Endothelial cell of umbilical vein (primary cell): Measurements from ENCODE around the gene PLEKHA5. TPM values are rescaled to one million over a fixed set of nuclear protein-coding genes. Genes with fewer than 3 reads are reported as not detected.

Experiments
- BruUV-seq: library from RNA; stranded (reverse); fragments of 400-500 nt; replicated peaks from 2 replicates; lab custom pipeline; 2021; lab: Mats Ljungman, UMichigan
- CTCF ChIA-PET: fragments of 300-600, 350-600 bp; sonication (Branson Sonifier 250); formaldehyde crosslinking; loops from one replicate; lab custom pipeline; 2021; ENCODE audit warnings: antibody characterized with exemption, inconsistent platforms; lab: Charles Lee
- POLR2A ChIA-PET: fragments of 300-600, 350-600 bp; sonication (Branson Sonifier 250); formaldehyde crosslinking; loops from one replicate; lab custom pipeline; 2021; ENCODE audit warnings: antibody characterized with exemption, inconsistent platforms; lab: Charles Lee
- DNase-seq: peaks from one replicate; pipeline ENCODE4 v3.0.0-alpha.2; 2011; ENCODE audit warnings: low read depth, low spot score
- FAIRE-seq: peaks from 2 replicates; lab custom pipeline; 2011; peaks lifted over from hg19 to GRCh38; lab: Jason Lieb, UNC
- H2AFZ ChIP-seq: 2 replicates; pipeline ENCODE4 v1.6.0; 2012; ENCODE audit warnings: low read depth, low read length, control low read depth, inconsistent platforms
- H3K27ac ChIP-seq: 2 replicates; pipeline ENCODE4 v1.5.1; 2011; ENCODE audit warnings: low read depth, mild to moderate bottlenecking, control low read depth, low read length, moderate library complexity; ENCODE audit not compliant: insufficient read depth
- H3K27me3 ChIP-seq, 2 experiments: 2 replicates each; pipeline versions ENCODE4 v1.6.0 to v1.6.1; 2011; ENCODE audit warnings: low read length in 2 of 2, mixed read lengths in 1 of 2; ENCODE audit not compliant: control insufficient read depth in 2 of 2, insufficient read depth in 2 of 2
- H3K36me3 ChIP-seq, 2 experiments: 2 replicates in 1 of 2; 3 replicates in 1 of 2; pipeline ENCODE4 v1.5.1; 2011; ENCODE audit warnings: low read length in 2 of 2, mild to moderate bottlenecking in 1 of 2, moderate library complexity in 1 of 2; ENCODE audit not compliant: control insufficient read depth in 2 of 2, insufficient read depth in 2 of 2; ENCODE audit errors: extremely low read depth in 1 of 2
- H3K4me1 ChIP-seq: 3 replicates; pipeline ENCODE4 v1.5.1; 2011; ENCODE audit warnings: mild to moderate bottlenecking, low read length; ENCODE audit not compliant: control insufficient read depth, insufficient read depth; ENCODE audit errors: extremely low read depth
- H3K4me2 ChIP-seq: 2 replicates; pipeline ENCODE4 v1.6.1; 2011; ENCODE audit warnings: low read length, control low read depth, mixed read lengths; ENCODE audit not compliant: insufficient read depth
- H3K4me3 ChIP-seq, 3 experiments: fragments of 200-600 bp in 1 of 3; sonication (generic), shearing (Covaris generic) in 1 of 3; replicated peaks in 1 of 3; 2 replicates each; pipeline ENCODE4 v1.5.1; 2011 to 2016; ENCODE audit warnings: control low read depth in 3 of 3, low read length in 3 of 3, mild to moderate bottlenecking in 2 of 3, inconsistent platforms in 1 of 3, low read depth in 1 of 3, moderate library complexity in 1 of 3; ENCODE audit not compliant: insufficient read depth in 1 of 3
- H3K79me2 ChIP-seq: 2 replicates; pipeline ENCODE4 v1.6.0; 2012; ENCODE audit warnings: low read length, inconsistent platforms; ENCODE audit not compliant: control insufficient read depth, insufficient read depth
- H3K9ac ChIP-seq: replicated peaks from 2 replicates; pipeline ENCODE3; 2011; ENCODE audit warnings: low read length, control low read depth; ENCODE audit not compliant: insufficient read depth; ENCODE audit errors: extremely low read depth
- H3K9me1 ChIP-seq: replicated peaks from 3 replicates; pipeline ENCODE4 v1.6.0; 2011; ENCODE audit warnings: mild to moderate bottlenecking, low read length; ENCODE audit not compliant: control insufficient read depth, insufficient read depth; ENCODE audit errors: extremely low read depth
- H3K9me3 ChIP-seq: replicated peaks from 2 replicates; pipeline ENCODE4 v1.5.1; 2012; ENCODE audit warnings: low read length, inconsistent platforms; ENCODE audit not compliant: control insufficient read depth, insufficient read depth
- H4K20me1 ChIP-seq: replicated peaks from 2 replicates; pipeline ENCODE3; 2011; ENCODE audit warnings: mild to moderate bottlenecking, low read length; ENCODE audit not compliant: control insufficient read depth, insufficient read depth; ENCODE audit errors: extremely low read depth
- CTCF ChIP-seq, 2 donors: IDR thresholded peaks; 1 replicate in 1 of 2; 2 replicates in 1 of 2; pipeline ENCODE4 v1.5.1; 2011; ENCODE audit warnings: low read length in 2 of 2, mild to moderate bottlenecking in 2 of 2, moderate library complexity in 2 of 2, control low read depth in 1 of 2, inconsistent platforms in 1 of 2, low read depth in 1 of 2; ENCODE audit not compliant: insufficient read depth in 1 of 2; ENCODE audit errors: extremely low read depth in 1 of 2
- EZH2 ChIP-seq: IDR thresholded peaks from 2 replicates; pipeline ENCODE4 v1.6.1; 2012; ENCODE audit warnings: borderline replicate concordance, low read depth, mild to moderate bottlenecking, moderate library complexity, low read length, inconsistent platforms; ENCODE audit not compliant: severe bottlenecking
- FOS ChIP-seq: IDR thresholded peaks from 2 replicates; pipeline ENCODE4 v1.6.1; 2011; ENCODE audit warnings: mild to moderate bottlenecking, low read length, moderate library complexity, borderline replicate concordance; ENCODE audit not compliant: insufficient read depth
- GATA2 ChIP-seq: IDR thresholded peaks from 2 replicates; pipeline ENCODE4 v1.7.0; 2011; ENCODE audit warnings: low read depth, mild to moderate bottlenecking, moderate library complexity, mixed read lengths, low read length; ENCODE audit not compliant: insufficient read length, insufficient read depth
- JUN ChIP-seq: IDR thresholded peaks from 2 replicates; pipeline ENCODE4 v1.6.1; 2011; ENCODE audit warnings: borderline replicate concordance, low read depth; ENCODE audit not compliant: insufficient read length, insufficient read depth
- MAX ChIP-seq: IDR thresholded peaks from 2 replicates; pipeline ENCODE4 v1.6.1; 2011; ENCODE audit not compliant: insufficient read depth, insufficient read length
- MYC ChIP-seq: IDR thresholded peaks from one replicate; pipeline ENCODE4 v1.6.1; 2011; ENCODE audit warnings: mild to moderate bottlenecking, low read depth, low read length
- POLR2A ChIP-seq: IDR thresholded peaks from 2 replicates; pipeline ENCODE4 v1.6.1; 2012; ENCODE audit warnings: low read depth, mild to moderate bottlenecking, control low read depth, low read length
- POLR2AphosphoS5 ChIP-seq: IDR thresholded peaks from 2 replicates; pipeline ENCODE4 v1.6.1; 2012; ENCODE audit warnings: low read depth, mild to moderate bottlenecking, control low read depth, low read length, moderate library complexity; ENCODE audit not compliant: insufficient read depth
- dilution Hi-C: fragments of 300-500 bp; cut with MboI; formaldehyde crosslinking; loops from one replicate; pipeline ENCODE4 v1.15.0; 2019; ENCODE audit warnings: low sequenced_read_pairs; ENCODE audit not compliant: extremely low pct_ligation_motif_present
- intact Hi-C: fragments of 100-400 bp; cut with micrococcal nuclease; formaldehyde crosslinking; loops from one replicate; pipeline ENCODE4 v1.10.0; 2022
- polyA plus RNA-seq, 4 experiments: library from polyadenylated mRNA; depleted of rRNA in 3 of 4; stranded (reverse) in 3 of 4; unstranded in 1 of 4; fragments of >200 nt; gene quantifications; 2 replicates each; pipeline versions ENCODE4 v1.2.1 to v1.2.3, GENCODE V29; 2011 to 2012; ENCODE audit warnings: missing spikeins in 1 of 4
- total RNA-seq: library from RNA; stranded (reverse); gene quantifications from 2 replicates; pipeline ENCODE4 v1.2.3, GENCODE V29; 2021

Gene PLEKHA5
- total and polyA plus RNA-seq, 2 donors (not counting 3 experiments of a cell fraction or from before 2014, with no cell fraction given), result 2.5 to 12.7 TPM

- DNase-seq (no peak), FAIRE-seq (no peak)
- H2AFZ ChIP-seq, result no peak overlapping the region
- no peak overlapping the region for H3K27ac ChIP-seq
- ChIA-PET POLR2A (no interaction called here), CTCF (interaction anchor here (1.3 kb wide), 1 partner anchor 11 kb away, joined by 5 read pairs; no protein-coding TSS in a partner anchor)
- intact Hi-C loops (no loop called here), dilution Hi-C loops (no loop called here)
- H3K9me3 ChIP-seq, result no peaks in the 10 kb centered on the region
- H3K4me1 ChIP-seq, result no peaks in the 10 kb centered on the region
- no peaks in the 10 kb centered on the region for H3K36me3 ChIP-seq
- no peak overlapping the region for H3K4me3 ChIP-seq
- H3K79me2 ChIP-seq, result no peaks in the 10 kb centered on the region
- no peaks in the 10 kb centered on the region for H3K9me1 ChIP-seq
- H3K27me3 ChIP-seq, result peaks cover 3 to 4% of the 10 kb centered on the region in 2 experiments
- H3K9ac ChIP-seq, result no peak overlapping the region
- H3K4me2 ChIP-seq, result no peak overlapping the region
- no peak for TF ChIP-seq EZH2
- TF ChIP-seq MAX, result no peak
- no peak for TF ChIP-seq MYC
- TF ChIP-seq GATA2, result no peak
- no peak for TF ChIP-seq FOS
- TF ChIP-seq POLR2A, result no peak
- TF ChIP-seq JUN, result no peak
- no peak for TF ChIP-seq CTCF (IDR thresholded peaks at IDR 0.05; ENCODE audit: extremely low read depth in 1 of 2, insufficient read depth in 1 of 2, low read depth in 1 of 2, low read length in 2 of 2)
- TF ChIP-seq POLR2AphosphoS5, result no peak
- H4K20me1 ChIP-seq, result no peaks in the 10 kb centered on the region
- no TSS peak for BruUV-seq
Measured at GRCh38 chr12:19410211-19410610, 280.7 kb downstream of the PLEKHA5 start.
